K562 (cell line): Measurements from ENCODE around the gene PA2G4. TPM values are rescaled to one million over a fixed set of nuclear protein-coding genes. Genes with fewer than 3 reads are reported as not detected.
A peak's percentile ranks its signal among the peaks of the same experiment; 100 is the strongest.

Source experiments
- ATF4 ChIP-seq: fragments of 450-650 bp; formaldehyde crosslinking; IDR thresholded peaks from 2 replicates; pipeline ENCODE4 v1.4.0; 2022; ENCODE audit warnings: mild to moderate bottlenecking, moderate library complexity
- CTBP1 ChIP-seq: fragments of 450-650 bp; IDR thresholded peaks from 2 replicates; pipeline ENCODE4 v1.6.1; 2016; ENCODE audit warnings: borderline replicate concordance
- E2F5 ChIP-seq: sonication (generic); formaldehyde crosslinking; IDR thresholded peaks from 2 replicates; pipeline ENCODE4 v1.8.0; 2022; ENCODE audit warnings: mild to moderate bottlenecking, missing genetic modification reagents
- GTF2E2 ChIP-seq: fragments of 200-800 bp; sonication (Bioruptor generic); IDR thresholded peaks from 2 replicates; pipeline ENCODE4 v1.6.1; 2016; ENCODE audit warnings: missing genetic modification characterization, missing compliant biosample characterization
- KHSRP ChIP-seq: fragments of 450-650 bp; IDR thresholded peaks from 2 replicates; pipeline ENCODE4 v1.6.1; 2017
- L3MBTL2 ChIP-seq: fragments of 450-650 bp; IDR thresholded peaks from 2 replicates; pipeline ENCODE4 v1.6.1; 2016; ENCODE audit warnings: mild to moderate bottlenecking, moderate library complexity
- MAX ChIP-seq: sonication (generic); formaldehyde crosslinking; IDR thresholded peaks from 2 replicates; pipeline ENCODE4 v1.9.0; 2022; ENCODE audit warnings: mild to moderate bottlenecking, missing genetic modification reagents
- NCOA4 ChIP-seq: fragments of 450-650 bp; IDR thresholded peaks from 2 replicates; pipeline ENCODE4 v1.6.1; 2018; ENCODE audit warnings: mild to moderate bottlenecking; ENCODE audit not compliant: partially characterized antibody
- NR2C2 ChIP-seq, 2 experiments: fragments of 200-800 bp in 1 of 2; sonication (Bioruptor generic) in 1 of 2; sonication (generic) in 1 of 2; formaldehyde crosslinking in 1 of 2; IDR thresholded peaks; 2 replicates each; pipeline versions ENCODE4 v1.6.1 to v1.8.0; 2016 to 2022; ENCODE audit warnings: mild to moderate bottlenecking in 1 of 2, missing compliant biosample characterization in 1 of 2, missing genetic modification characterization in 1 of 2, missing genetic modification reagents in 1 of 2
- PHB ChIP-seq: fragments of 250-450 bp; sonication (Bioruptor Pico); IDR thresholded peaks from 2 replicates; pipeline ENCODE4 v1.5.0; 2021
- POLR2G ChIP-seq: fragments of 200-400 bp; formaldehyde crosslinking; IDR thresholded peaks from 2 replicates; pipeline ENCODE4 v1.6.1; 2017; ENCODE audit warnings: low read depth, mild to moderate bottlenecking, antibody characterized with exemption, low read length, moderate library complexity
- PRDM10 ChIP-seq: fragments of 450-650 bp; IDR thresholded peaks from 2 replicates; pipeline ENCODE4 v1.6.1; 2018; ENCODE audit not compliant: partially characterized antibody
- RAD21 ChIP-seq, 2 experiments: fragments of 250-450 bp in 1 of 2; fragments of 450-650 bp in 1 of 2; sonication (Bioruptor Pico) in 1 of 2; formaldehyde crosslinking in 1 of 2; IDR thresholded peaks in 1 of 2; conservative IDR thresholded peaks in 1 of 2; 2 replicates each; pipeline versions ENCODE4 v1.4.0 to v1.8.0; 2020 to 2022; ENCODE audit warnings: mild to moderate bottlenecking in 2 of 2, moderate library complexity in 1 of 2
- RBM22 ChIP-seq: fragments of 200-400 bp; formaldehyde crosslinking; IDR thresholded peaks from 2 replicates; pipeline ENCODE4 v1.6.1; 2018; ENCODE audit warnings: low read length, low read depth; ENCODE audit not compliant: poor library complexity, severe bottlenecking
- SMARCB1 ChIP-seq: IDR thresholded peaks from 2 replicates; pipeline ENCODE4 v1.6.1; 2011; ENCODE audit warnings: improper control_type of control experiment, low read depth; ENCODE audit not compliant: insufficient read length
- SOX6 ChIP-seq: fragments of 450-650 bp; IDR thresholded peaks from 2 replicates; pipeline ENCODE4 v1.6.1; 2014; ENCODE audit warnings: mild to moderate bottlenecking
- ZNF175 ChIP-seq: fragments of 200-800 bp; sonication (Bioruptor generic); IDR thresholded peaks from 2 replicates; pipeline ENCODE4 v1.6.1; 2016; ENCODE audit warnings: low read depth, mild to moderate bottlenecking, missing genetic modification characterization, missing compliant biosample characterization
- ZNF639 ChIP-seq, 2 experiments: fragments of 200-800 bp in 1 of 2; sonication (Bioruptor generic) in 1 of 2; sonication (generic) in 1 of 2; formaldehyde crosslinking in 1 of 2; IDR thresholded peaks in 1 of 2; conservative IDR thresholded peaks in 1 of 2; 2 replicates each; pipeline versions ENCODE4 v1.5.0 to v1.6.1; 2016 to 2020; ENCODE audit warnings: missing compliant biosample characterization in 1 of 2, missing genetic modification characterization in 1 of 2, missing genetic modification reagents in 1 of 2
- polyA plus RNA-seq, 8 experiments: library from polyadenylated mRNA; depleted of rRNA in 4 of 8; stranded (reverse) in 5 of 8; unstranded in 3 of 8; fragments of >200 nt; fragmentation: Nextera tagmentation in 2 of 8; fragmentation: Illumina TruSeq in 1 of 8; extraction: Ambion mirVana in 2 of 8; extraction: Trizol in 1 of 8; gene quantifications; 2 replicates each; pipeline versions ENCODE4 v1.2.1 to v1.2.3, GENCODE V29; 2011 to 2014; ENCODE audit warnings: inconsistent platforms in 1 of 8, missing spikeins in 1 of 8
- total RNA-seq, 7 experiments: library from RNA; depleted of rRNA in 6 of 7; stranded (reverse); fragments of >200 nt in 6 of 7; fragmentation: Illumina TruSeq in 2 of 7; extraction: Trizol in 2 of 7; gene quantifications; 2 replicates each; pipeline versions ENCODE4 v1.2.1 to v1.2.3, GENCODE V29; 2011 to 2021; ENCODE audit warnings: low replicate concordance in 1 of 7

Gene PA2G4
- total and polyA plus RNA-seq, 9 of the 15 experiments (the other 6 are each of a cell fraction or from before 2014, with no cell fraction given): 230 to 925 (median 638) TPM

GRCh38 chr12:56127888-56128669, 23.7 kb downstream of the PA2G4 start, which contains the start of gene ESYT1 (continued):
- TF ChIP-seq RAD21 (CRISPR knock-in tag; conservative IDR thresholded peaks at IDR 0.05 in 1 of 2, IDR thresholded peaks at IDR 0.05 in 1 of 2): peak in 1 of 2 experiments; percentile 23; a peak in 2 of 4 replicates
- peak; percentile 85 for TF ChIP-seq PRDM10
- peak; percentile 22; the same call in 1 of the 2 replicates for TF ChIP-seq PHB (CRISPR knock-in tag)
- peak; percentile 17; the same call in 1 of the 2 replicates for TF ChIP-seq SOX6
- TF ChIP-seq NR2C2 (CRISPR knock-in tag; IDR thresholded peaks at IDR 0.05): no peak
- peak; percentile 12; the same call in 1 of the 2 replicates for TF ChIP-seq NR2C2 (tag; IDR thresholded peaks at IDR 0.05)
- peak; percentile 48; the same call in 1 of the 2 replicates for TF ChIP-seq ZNF175 (CRISPR knock-in tag)
- peak; percentile 93 for TF ChIP-seq L3MBTL2
- TF ChIP-seq RBM22: peak; percentile 95
- TF ChIP-seq CTBP1: peak; percentile 63
- TF ChIP-seq E2F5: 0 out of 2 replicates have a peak, but pooled peaks have one; percentile 51
- TF ChIP-seq ZNF639 (CRISPR knock-in tag; conservative IDR thresholded peaks at IDR 0.05 in 1 of 2, IDR thresholded peaks at IDR 0.05 in 1 of 2): peak in 1 of 2 experiments; percentile 83; a peak in 2 of 4 replicates
- TF ChIP-seq MAX: peak; percentile 73
- TF ChIP-seq NCOA4: no peak
- TF ChIP-seq GTF2E2 (tag): peak; percentile 61; the same call in 1 of the 2 replicates
- peak; percentile 38 for TF ChIP-seq SMARCB1
- TF ChIP-seq ATF4 (CRISPR knock-in tag): peak; percentile 58; the same call in 1 of the 2 replicates
- 0 out of 2 replicates have a peak, but pooled peaks have one; percentile 38 for TF ChIP-seq KHSRP
- peak; percentile 99 for TF ChIP-seq POLR2G
